Uterus (tissue), 4 donors: Measurements from ENCODE around the gene CPT2. TPM values are rescaled to one million over a fixed set of nuclear protein-coding genes. Genes with fewer than 3 reads are reported as not detected.

Experiments used
- DNase-seq, 2 donors: peaks; one replicate each; pipeline ENCODE4 v3.0.0-alpha.2; 2019 to 2020
- H3K27ac ChIP-seq, 2 donors: fragments of 200-600 bp; sonication (generic); 1 replicate in 1 of 2; 2 replicates in 1 of 2; pipeline ENCODE4 v1.5.1; 2016 to 2018
- H3K27me3 ChIP-seq, 2 donors: fragments of 200-600 bp; sonication (generic); one replicate each; pipeline ENCODE4 v1.5.1; 2018 to 2019; ENCODE audit warnings: control low read depth in 1 of 2
- H3K36me3 ChIP-seq, 2 donors: fragments of 200-600 bp; sonication (generic); one replicate each; pipeline ENCODE4 v1.5.1; 2019; ENCODE audit warnings: control low read depth in 1 of 2
- H3K4me1 ChIP-seq, 2 donors: fragments of 200-600 bp; sonication (generic); one replicate each; pipeline ENCODE4 v1.5.1; 2018 to 2019; ENCODE audit warnings: control low read depth in 1 of 2
- H3K4me3 ChIP-seq, 2 donors: fragments of 200-600 bp; sonication (generic); 1 replicate in 1 of 2; 2 replicates in 1 of 2; pipeline ENCODE4 v1.5.1; 2018 to 2019; ENCODE audit warnings: mild to moderate bottlenecking in 1 of 2
- H3K9me3 ChIP-seq, 2 donors: fragments of 200-600 bp; sonication (generic); one replicate each; pipeline ENCODE4 v1.5.1; 2019; ENCODE audit warnings: control low read depth in 1 of 2
- CTCF ChIP-seq, 4 experiments: fragments of 200-600 bp in 2 of 4; fragments of 450-650 bp in 2 of 4; sonication (generic) in 2 of 4; IDR thresholded peaks; one replicate each; pipeline ENCODE4 v1.5.1; 2016 to 2019; ENCODE audit warnings: antibody characterized with exemption in 4 of 4, mild to moderate bottlenecking in 2 of 4, moderate library complexity in 1 of 4
- POLR2A ChIP-seq, 2 donors: fragments of 450-650 bp; IDR thresholded peaks; one replicate each; pipeline ENCODE4 v1.6.1; 2016; ENCODE audit warnings: antibody characterized with exemption in 2 of 2, mild to moderate bottlenecking in 1 of 2, moderate library complexity in 1 of 2
- intact Hi-C: fragments of 100-400 bp; cut with DNase I; formaldehyde crosslinking; loops from one replicate; pipeline ENCODE4 v1.15.1; 2023; ENCODE audit warnings: low total_unique reads
- total RNA-seq, 4 donors: library from RNA; depleted of rRNA in 3 of 4; stranded (reverse); fragments of >200 nt in 3 of 4; gene quantifications; one replicate each; pipeline versions ENCODE4 v1.1.0 to v1.2.4, GENCODE V29; 2014 to 2023
- donor health status: DM: yes; HTN: yes; CAD: no.

CPT2 gene
- total RNA-seq, 4 donors from 2014 or later = 2.4 to 83.3 (median 10.2) TPM

GRCh38 chr1:53244141-53244540 is 47.5 kb downstream of the CPT2 start:
- intact Hi-C loops = no loop called here
- no peaks in the 10 kb centered on the region for H3K9me3 ChIP-seq
- H3K27me3 ChIP-seq = no peaks in the 10 kb centered on the region
- H3K4me1 ChIP-seq = no peaks in the 10 kb centered on the region
- H3K36me3 ChIP-seq = no peaks in the 10 kb centered on the region
- no peak overlapping the region for H3K4me3 ChIP-seq
- TF ChIP-seq POLR2A (IDR thresholded peaks at IDR 0.05) (no peak), CTCF (IDR thresholded peaks at IDR 0.05) (no peak)
- H3K27ac ChIP-seq = no peak overlapping the region
- DNase-seq = no peak

GRCh38 chr1:53246261-53247134 is 49.9 kb downstream of the CPT2 start:
- intact Hi-C loops = no loop called here
- Histone ChIP-seq H3K27ac (no peak overlapping the region), H3K36me3 (no peaks in the 10 kb centered on the region), H3K9me3 (no peaks in the 10 kb centered on the region), H3K27me3 (no peaks in the 10 kb centered on the region), H3K4me1 (no peaks in the 10 kb centered on the region), H3K4me3 (no peak overlapping the region)
- no peak for DNase-seq
- TF ChIP-seq CTCF (IDR thresholded peaks at IDR 0.05) (no peak), POLR2A (IDR thresholded peaks at IDR 0.05) (no peak)

- TF ChIP-seq POLR2A (IDR thresholded peaks at IDR 0.05) (no peak), CTCF (IDR thresholded peaks at IDR 0.05) (no peak)
- no peak for DNase-seq
- Histone ChIP-seq H3K27me3 (no peaks in the 10 kb centered on the region), H3K9me3 (no peaks in the 10 kb centered on the region), H3K4me3 (no peak overlapping the region), H3K4me1 (no peaks in the 10 kb centered on the region), H3K36me3 (no peaks in the 10 kb centered on the region), H3K27ac (no peak overlapping the region)
- intact Hi-C loops = no loop called here
Observed at GRCh38 chr1:53249706-53250105, 53.1 kb downstream of the CPT2 start.

GRCh38 chr1:53250325-53250724 is 53.7 kb downstream of the CPT2 start:
- no peak overlapping the region for H3K27ac ChIP-seq
- intact Hi-C loops = no loop called here

More at GRCh38 chr1:53250325-53250724, 53.7 kb downstream of the CPT2 start:
- TF ChIP-seq CTCF (IDR thresholded peaks at IDR 0.05) (no peak), POLR2A (IDR thresholded peaks at IDR 0.05) (no peak)
- H3K9me3 ChIP-seq = no peaks in the 10 kb centered on the region
- DNase-seq = no peak
- H3K4me1 ChIP-seq = no peaks in the 10 kb centered on the region
- H3K4me3 ChIP-seq = no peak overlapping the region
- no peaks in the 10 kb centered on the region for H3K27me3 ChIP-seq
- no peaks in the 10 kb centered on the region for H3K36me3 ChIP-seq
